GM20431 (cell line): ENCODE measurements around the gene GTF2A1L.
"Not testable (repeated sequence)": the region's sequence is repeated elsewhere in the genome, so short reads cannot be mapped to it uniquely, and the experiment has no call there.

Experiments
- in situ Hi-C: fragments of 300-500 bp; cut with MseI, MboI; formaldehyde crosslinking; loops from one replicate; pipeline ENCODE4 v1.15.0; 2020; ENCODE audit warnings: low sequenced_read_pairs; ENCODE audit not compliant: unreplicated experiment

The GTF2A1L gene

GRCh38 chr2:48694149-48694548, 76.5 kb downstream of the GTF2A1L start:
- in situ Hi-C loops: no loop called here

DNA sequence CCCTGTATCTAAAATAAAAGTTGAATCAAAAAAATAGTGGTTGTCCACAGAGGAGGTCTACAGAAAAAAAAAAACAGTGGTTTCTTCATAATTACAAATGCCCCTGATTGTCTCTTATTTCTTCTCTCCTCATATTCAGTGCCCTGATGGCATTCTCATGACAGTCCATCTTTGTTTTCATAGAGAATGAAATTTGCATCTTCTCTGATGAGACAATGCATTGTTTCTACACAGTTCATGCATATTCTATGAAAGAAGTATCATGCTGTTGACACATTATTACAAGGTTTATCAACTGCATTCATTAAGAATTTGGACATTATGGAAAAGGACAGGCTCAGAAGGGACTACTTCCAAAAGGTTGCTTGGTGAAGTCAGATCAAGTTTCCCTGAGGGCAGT, 78.3 kb downstream of the GTF2A1L start:
- in situ Hi-C loops: no loop called here

- in situ Hi-C loops: no loop called here
Observed at GRCh38 chr2:48696881-48697280, 79.2 kb downstream of the GTF2A1L start.

- in situ Hi-C loops: no loop called here
Observed at GRCh38 chr2:48699348-48699930, 81.8 kb downstream of the GTF2A1L start.

DNA sequence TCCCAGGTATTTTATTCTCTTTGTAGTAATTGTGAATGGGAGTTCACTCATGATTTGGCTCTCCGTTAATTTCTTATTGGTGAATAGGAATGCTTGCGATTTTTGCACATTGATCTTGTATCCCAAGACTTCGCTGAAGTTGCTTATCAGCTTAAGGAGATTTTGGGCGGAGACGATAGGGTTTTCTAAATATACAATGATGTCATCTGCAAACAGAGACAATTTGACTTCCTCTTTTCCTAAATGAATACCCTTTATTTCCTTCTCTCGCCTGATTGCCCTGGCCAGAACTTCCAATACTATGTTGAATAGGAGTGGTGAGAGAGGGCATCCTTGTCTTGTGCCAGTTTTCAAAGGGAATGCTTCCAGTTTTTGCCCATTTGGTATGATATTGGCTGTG, 86.0 kb downstream of the GTF2A1L start:
- in situ Hi-C loops: not testable (repeated sequence)

- in situ Hi-C loops: no loop called here
Observed at GRCh38 chr2:48707466-48707865, 89.8 kb downstream of the GTF2A1L start.

GRCh38 chr2:48709096-48710034, 91.7 kb downstream of the GTF2A1L start:
- in situ Hi-C loops: no loop called here

GRCh38 chr2:48711343-48711742, 93.7 kb downstream of the GTF2A1L start:
- in situ Hi-C loops: no loop called here

DNA sequence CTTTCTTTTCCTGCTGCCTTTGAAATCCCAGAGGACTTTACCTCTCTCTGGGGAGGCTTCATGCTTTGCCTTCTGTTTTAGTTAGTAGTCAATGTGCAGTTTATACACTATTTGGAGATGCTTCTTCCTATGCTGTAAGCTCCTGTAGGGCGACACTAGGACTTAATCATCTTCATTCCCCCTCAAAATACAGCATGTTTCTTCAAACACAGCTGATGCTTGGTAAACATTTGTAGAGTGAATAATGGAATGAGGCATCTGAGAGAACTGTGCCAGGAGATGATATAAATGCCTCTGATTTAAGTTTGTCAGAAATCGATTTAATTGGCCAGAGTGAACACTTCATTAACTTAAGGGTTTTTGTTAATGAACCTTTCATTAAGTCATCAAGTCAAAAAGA, 94.5 kb downstream of the GTF2A1L start:
- in situ Hi-C loops: no loop called here

GRCh38 chr2:48713647-48714046, 96.0 kb downstream of the GTF2A1L start:
- in situ Hi-C loops: no loop called here

DNA sequence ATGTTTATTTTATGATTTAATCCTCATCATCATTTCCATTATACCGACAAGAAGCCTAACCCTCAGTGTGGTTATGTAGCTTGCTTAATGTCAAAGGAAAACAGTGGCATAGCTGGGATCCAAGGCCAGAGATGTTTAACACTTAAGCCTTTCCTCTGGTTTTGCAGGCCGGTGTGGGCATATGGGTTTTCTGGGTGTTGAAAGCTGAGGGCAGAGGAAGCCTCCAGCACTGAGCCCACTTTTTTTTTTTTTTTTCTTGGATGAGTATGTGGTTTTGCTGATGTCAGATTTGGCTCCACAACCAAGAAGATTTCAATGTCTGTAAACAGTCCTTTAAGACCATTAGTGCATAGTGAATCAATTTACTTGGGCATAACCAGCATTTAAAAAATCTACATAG, 96.6 kb downstream of the GTF2A1L start:
- in situ Hi-C loops: no loop called here

DNA sequence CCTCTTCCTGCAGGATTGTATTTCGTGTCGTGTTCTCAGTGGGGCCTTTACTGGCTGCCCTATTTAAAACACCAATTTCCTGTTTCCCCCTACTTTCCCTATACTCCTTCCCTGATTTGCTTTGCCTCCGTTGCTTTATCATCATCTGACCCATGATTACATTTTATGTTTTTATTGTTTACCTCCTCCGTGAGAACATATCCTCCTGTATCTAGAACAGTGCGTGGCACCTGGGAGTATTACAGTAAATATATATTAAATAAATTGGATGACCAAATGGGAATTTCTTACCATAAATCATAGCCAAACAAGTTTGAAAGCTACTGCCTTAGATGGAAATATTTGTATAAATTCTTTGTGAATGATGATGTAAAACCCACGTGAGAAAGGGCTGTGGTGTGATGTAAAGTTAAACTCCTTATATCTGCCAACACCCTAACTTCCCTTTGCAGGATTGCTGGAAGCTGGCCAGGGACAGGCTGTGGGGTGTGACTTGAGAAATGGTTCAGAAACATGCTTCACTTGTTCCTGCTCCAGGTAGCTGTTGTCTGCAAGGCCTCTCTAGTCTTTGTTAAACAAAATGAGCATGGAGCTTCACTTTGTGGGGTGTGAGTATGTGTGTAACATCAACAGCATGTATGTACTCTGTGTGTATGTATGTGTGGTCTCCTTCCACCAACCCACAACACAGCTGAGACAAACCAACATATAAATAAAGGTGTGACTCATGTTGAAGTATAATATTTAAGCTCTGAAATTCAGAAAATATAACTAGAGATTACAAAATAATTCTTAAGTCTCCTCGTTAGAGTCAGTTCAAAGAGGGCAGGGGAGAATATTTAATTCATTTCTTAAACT, 97.6 kb downstream of the GTF2A1L start:
- in situ Hi-C loops: no loop called here

DNA sequence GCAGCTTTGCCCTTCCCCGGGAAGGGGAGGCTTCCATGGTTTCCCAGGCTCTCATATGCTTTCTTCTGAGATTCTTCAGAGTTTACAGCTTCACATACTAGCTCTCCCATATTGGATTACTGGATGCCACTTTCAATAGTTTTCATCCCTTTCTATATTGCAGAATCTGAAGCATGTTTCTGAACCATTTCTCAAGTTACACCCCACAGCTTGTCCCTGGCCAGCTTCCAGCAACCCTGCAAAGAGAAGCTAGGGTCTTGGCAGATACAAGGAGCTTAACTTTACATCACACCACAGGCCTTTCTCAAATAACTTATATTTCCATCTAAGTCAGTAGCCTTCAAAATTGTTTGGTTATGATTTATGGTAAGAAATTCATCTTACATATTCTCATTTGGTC, 98.3 kb downstream of the GTF2A1L start:
- in situ Hi-C loops: no loop called here

DNA sequence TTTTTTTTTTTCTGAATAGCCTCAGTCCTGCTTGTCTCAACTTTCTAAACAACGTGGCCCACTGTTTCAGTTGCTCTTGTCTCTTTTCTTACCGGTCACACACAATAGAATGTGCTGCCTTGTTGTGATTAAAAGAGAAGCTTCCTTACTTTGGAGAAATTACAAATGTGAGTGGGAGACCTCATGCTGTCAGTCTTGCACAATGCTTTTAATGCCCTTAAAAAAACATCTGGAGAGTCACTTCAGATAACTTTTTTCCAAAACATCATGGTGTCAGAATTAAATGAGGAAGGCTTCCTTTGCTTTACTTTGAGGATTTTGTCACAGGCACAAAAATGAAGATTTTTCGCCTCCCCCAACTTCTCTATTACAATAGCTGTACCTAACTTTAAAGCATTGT, 100.2 kb downstream of the GTF2A1L start:
- in situ Hi-C loops: no loop called here

GRCh38 chr2:48719480-48720177, 102.0 kb downstream of the GTF2A1L start:
- in situ Hi-C loops: no loop called here

DNA sequence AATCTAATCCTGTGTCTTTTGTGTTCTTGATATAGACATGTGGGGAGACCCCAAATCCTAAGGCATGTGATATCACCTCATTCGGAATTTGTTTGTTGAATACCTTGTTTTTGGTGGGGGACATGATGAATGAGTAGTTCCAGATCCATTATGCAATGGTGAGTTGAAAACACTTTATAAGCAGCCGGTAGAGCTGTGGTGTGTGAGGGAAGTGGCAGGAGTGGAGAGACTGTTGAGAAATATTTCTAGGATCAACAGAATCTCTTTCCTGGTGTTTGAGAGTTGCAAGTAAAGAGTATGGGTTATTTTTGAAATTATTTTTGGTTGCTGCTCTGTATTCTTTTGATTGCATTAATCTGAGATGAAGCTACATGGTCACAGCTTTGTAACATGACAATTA, 103.5 kb downstream of the GTF2A1L start:
- in situ Hi-C loops: no loop called here

DNA sequence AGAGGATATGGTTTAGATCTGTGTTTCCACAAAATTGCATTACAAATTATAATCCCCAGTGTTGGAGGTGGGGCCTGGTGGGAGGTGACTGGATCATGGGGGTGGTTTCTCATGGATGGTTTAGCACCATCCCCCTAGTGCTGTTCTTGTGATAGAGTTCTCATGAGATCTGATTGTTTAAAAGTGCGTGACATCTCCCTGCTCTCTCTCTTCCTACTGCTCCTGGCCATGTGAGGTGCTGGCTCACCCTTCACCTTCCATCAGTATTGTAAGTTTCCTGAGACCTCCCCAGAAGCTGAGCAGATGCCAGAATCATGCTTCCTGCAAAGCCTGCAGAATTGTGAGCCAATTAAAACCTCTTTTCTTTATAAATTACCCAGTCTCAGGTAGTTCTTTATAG, 104.7 kb downstream of the GTF2A1L start:
- in situ Hi-C loops: no loop called here

- in situ Hi-C loops: no loop called here
Observed at GRCh38 chr2:48723129-48723528, 105.5 kb downstream of the GTF2A1L start.

GRCh38 chr2:48724278-48724677, 106.6 kb downstream of the GTF2A1L start:
- in situ Hi-C loops: no loop called here
